Neural cell (in vitro differentiated cells): ENCODE results near the gene ZBP1. TPM values are rescaled to one million over a fixed set of nuclear protein-coding genes. Genes with fewer than 3 reads are reported as not detected.

Experiments
- H2AFZ ChIP-seq: fragments of 200-600, 300-800 bp; sonication (generic), shearing (Covaris generic); 2 replicates; pipeline ENCODE4 v1.6.0; 2014; ENCODE audit warnings: low read depth, mild to moderate bottlenecking, antibody characterized with exemption, low read length, moderate library complexity
- H3F3A ChIP-seq: fragments of 200-600 bp; shearing (Covaris generic); 2 replicates; pipeline ENCODE4 v1.6.1; 2016; ENCODE audit warnings: mild to moderate bottlenecking, moderate library complexity, mixed read lengths, antibody characterized with exemption, low read length; ENCODE audit not compliant: insufficient read depth, poor library complexity, severe bottlenecking
- H3K27ac ChIP-seq: fragments of 200-600, 300-800 bp; sonication (generic), shearing (Covaris generic); 2 replicates; pipeline ENCODE4 v1.5.1; 2014; ENCODE audit warnings: mild to moderate bottlenecking, low read length, moderate library complexity
- H3K27me3 ChIP-seq: fragments of 300-800, 200-600 bp; sonication (generic), shearing (Covaris generic); 2 replicates; pipeline ENCODE4 v1.6.0; 2014; ENCODE audit warnings: mild to moderate bottlenecking, low read depth, low read length, moderate library complexity; ENCODE audit not compliant: insufficient read depth
- H3K36me3 ChIP-seq: fragments of 300-800, 200-600 bp; sonication (generic), shearing (Covaris generic); 2 replicates; pipeline ENCODE4 v1.5.1; 2014; ENCODE audit warnings: mild to moderate bottlenecking, antibody characterized with exemption, low read length, moderate library complexity; ENCODE audit not compliant: insufficient read depth
- H3K4me2 ChIP-seq: fragments of 300-800, 200-600 bp; sonication (generic), shearing (Covaris generic); 2 replicates; pipeline ENCODE4 v1.6.0; 2014; ENCODE audit warnings: mild to moderate bottlenecking, low read length
- H3K4me3 ChIP-seq: fragments of 300-800, 200-600 bp; sonication (generic), shearing (Covaris generic); 2 replicates; pipeline ENCODE4 v1.5.1; 2014; ENCODE audit warnings: mild to moderate bottlenecking, low read length, moderate library complexity
- H3K79me2 ChIP-seq: fragments of 200-600 bp; shearing (Covaris generic); replicated peaks from 2 replicates; pipeline ENCODE4 v1.6.0; 2014; ENCODE audit warnings: mild to moderate bottlenecking, low read length, moderate library complexity; ENCODE audit not compliant: insufficient read depth
- H3K9ac ChIP-seq: fragments of 300-800, 200-600 bp; sonication (generic), shearing (Covaris generic); 2 replicates; pipeline ENCODE4 v1.6.1; 2016; ENCODE audit warnings: mild to moderate bottlenecking, low read length, mixed read lengths
- H3K9me2 ChIP-seq: fragments of 200-600 bp; shearing (Covaris generic); 2 replicates; pipeline ENCODE4 v1.6.1; 2016; ENCODE audit warnings: mild to moderate bottlenecking, low read length, mixed read lengths; ENCODE audit not compliant: insufficient read depth
- H3K9me3 ChIP-seq: fragments of 200-600, 300-800 bp; sonication (generic), shearing (Covaris generic); 2 replicates; pipeline ENCODE4 v1.6.1; 2016; ENCODE audit warnings: mild to moderate bottlenecking, mixed run types, low read length, moderate library complexity, mixed read lengths
- H4K20me1 ChIP-seq: fragments of 200-600 bp; shearing (Covaris generic); 2 replicates; pipeline ENCODE4 v1.6.1; 2016; ENCODE audit warnings: mild to moderate bottlenecking, mixed run types; ENCODE audit not compliant: insufficient read depth
- CTCF ChIP-seq: fragments of 450-650 bp; IDR thresholded peaks from 2 replicates; pipeline ENCODE4 v1.5.1; 2014; ENCODE audit warnings: antibody characterized with exemption, mild to moderate bottlenecking, moderate library complexity; ENCODE audit not compliant: poor library complexity, severe bottlenecking
- EP300 ChIP-seq: fragments of 450-650 bp; conservative IDR thresholded peaks from 2 replicates; pipeline ENCODE4 v1.6.1; 2014; ENCODE audit warnings: antibody characterized with exemption, mild to moderate bottlenecking, moderate library complexity; ENCODE audit not compliant: poor library complexity, severe bottlenecking
- EZH2 ChIP-seq: fragments of 200-600, 300-800 bp; shearing (Covaris generic), sonication (generic); IDR thresholded peaks from 2 replicates; pipeline ENCODE4 v1.6.1; 2014; ENCODE audit warnings: antibody characterized with exemption, low read length, borderline replicate concordance, mild to moderate bottlenecking; ENCODE audit not compliant: insufficient read depth, poor library complexity, severe bottlenecking
- MXI1 ChIP-seq: fragments of 450-650 bp; conservative IDR thresholded peaks from 2 replicates; pipeline ENCODE4 v1.6.1; 2014; ENCODE audit warnings: antibody characterized with exemption, mild to moderate bottlenecking; ENCODE audit not compliant: poor library complexity, severe bottlenecking
- POLR2AphosphoS5 ChIP-seq: IDR thresholded peaks from 2 replicates; pipeline ENCODE4 v1.6.1; 2012
- RAD21 ChIP-seq: fragments of 450-650 bp; conservative IDR thresholded peaks from 2 replicates; pipeline ENCODE4 v1.6.1; 2014; ENCODE audit warnings: antibody characterized with exemption, mild to moderate bottlenecking, moderate library complexity
- REST ChIP-seq: IDR thresholded peaks from 2 replicates; pipeline ENCODE4 v1.6.1; 2012; ENCODE audit warnings: borderline replicate concordance
- SMC3 ChIP-seq: fragments of 450-650 bp; conservative IDR thresholded peaks from 2 replicates; pipeline ENCODE4 v1.6.1; 2014; ENCODE audit warnings: antibody characterized with exemption, mild to moderate bottlenecking, moderate library complexity; ENCODE audit not compliant: poor library complexity
- TAF1 ChIP-seq: IDR thresholded peaks from 2 replicates; pipeline ENCODE4 v1.6.1; 2012; ENCODE audit warnings: low read depth
- polyA plus RNA-seq: library from polyadenylated mRNA; depleted of rRNA; stranded (reverse); fragments of >200 nt; gene quantifications from 2 replicates; pipeline ENCODE4 v1.2.3, GENCODE V29; 2014

The ZBP1 gene
- polyA plus RNA-seq, 1 donor from 2014 or later = not detected

GRCh38 chr20:57653546-57653900, 33.3 kb upstream of the ZBP1 start:
- Histone ChIP-seq H3K4me2 (no peak overlapping the region), H3K9me2 (no peaks in the 10 kb centered on the region), H3K27me3 (no peaks in the 10 kb centered on the region), H3K4me3 (no peak overlapping the region), H3K27ac (no peak overlapping the region), H3K9me3 (no peaks in the 10 kb centered on the region), H3K36me3 (no peaks in the 10 kb centered on the region), H3K9ac (no peak overlapping the region), H2AFZ (no peak overlapping the region), H3K79me2 (no peaks in the 10 kb centered on the region), H3F3A (no peaks in the 10 kb centered on the region), H4K20me1 (no peaks in the 10 kb centered on the region)
- no peak for TF ChIP-seq TAF1

- no peaks in the 10 kb centered on the region for H3K9me2 ChIP-seq
- H3K9ac ChIP-seq = no peak overlapping the region
- H3K4me2 ChIP-seq = no peak overlapping the region
- no peaks in the 10 kb centered on the region for H3K27me3 ChIP-seq
- H2AFZ ChIP-seq = no peak overlapping the region
- no peak overlapping the region for H3K27ac ChIP-seq
- H3K79me2 ChIP-seq = no peaks in the 10 kb centered on the region
- no peaks in the 10 kb centered on the region for H3F3A ChIP-seq
- TF ChIP-seq REST (no peak), EZH2 (no peak), EP300 (no peak), SMC3 (no peak), MXI1 (no peak), CTCF (no peak), RAD21 (no peak), TAF1 (no peak), POLR2AphosphoS5 (no peak)
- H3K4me3 ChIP-seq = no peak overlapping the region
- H4K20me1 ChIP-seq = no peaks in the 10 kb centered on the region
- H3K9me3 ChIP-seq = no peaks in the 10 kb centered on the region
- no peaks in the 10 kb centered on the region for H3K36me3 ChIP-seq
These were observed 32.6 kb upstream of the ZBP1 start for GRCh38 chr20:57652606-57653545.
